Activated T-helper 9 cell treated with anti-CD3 and anti-CD28 coated beads, Interleukin-2, amount 50 U/mL, for 16 hours (primary cell): ENCODE measurements around the gene LMO2.

Source experiments
- DNase-seq: peaks from one replicate; pipeline ENCODE4 v3.0.0-alpha.2; 2020; ENCODE audit warnings: low read depth

LMO2 gene

DNA sequence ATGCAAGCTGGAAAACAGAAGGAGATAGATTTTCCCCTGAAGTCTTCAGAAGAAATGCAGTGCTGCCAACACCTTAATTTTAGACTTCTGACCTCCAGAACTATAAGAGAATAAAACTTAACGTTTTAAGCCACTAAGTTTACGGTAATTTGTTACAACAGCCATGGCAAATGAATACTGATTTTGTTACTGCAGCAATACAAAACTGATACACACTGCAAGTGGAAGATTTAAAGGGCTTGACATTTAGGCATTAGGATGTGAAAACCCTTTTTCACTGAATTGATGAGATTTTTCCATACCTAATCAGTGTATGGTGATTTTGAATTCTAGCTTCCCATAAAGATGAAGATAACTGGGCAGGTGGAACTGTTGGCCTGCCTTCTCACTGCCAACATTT is 22.1 kb upstream of the LMO2 start:
- DNase-seq = no peak

DNA sequence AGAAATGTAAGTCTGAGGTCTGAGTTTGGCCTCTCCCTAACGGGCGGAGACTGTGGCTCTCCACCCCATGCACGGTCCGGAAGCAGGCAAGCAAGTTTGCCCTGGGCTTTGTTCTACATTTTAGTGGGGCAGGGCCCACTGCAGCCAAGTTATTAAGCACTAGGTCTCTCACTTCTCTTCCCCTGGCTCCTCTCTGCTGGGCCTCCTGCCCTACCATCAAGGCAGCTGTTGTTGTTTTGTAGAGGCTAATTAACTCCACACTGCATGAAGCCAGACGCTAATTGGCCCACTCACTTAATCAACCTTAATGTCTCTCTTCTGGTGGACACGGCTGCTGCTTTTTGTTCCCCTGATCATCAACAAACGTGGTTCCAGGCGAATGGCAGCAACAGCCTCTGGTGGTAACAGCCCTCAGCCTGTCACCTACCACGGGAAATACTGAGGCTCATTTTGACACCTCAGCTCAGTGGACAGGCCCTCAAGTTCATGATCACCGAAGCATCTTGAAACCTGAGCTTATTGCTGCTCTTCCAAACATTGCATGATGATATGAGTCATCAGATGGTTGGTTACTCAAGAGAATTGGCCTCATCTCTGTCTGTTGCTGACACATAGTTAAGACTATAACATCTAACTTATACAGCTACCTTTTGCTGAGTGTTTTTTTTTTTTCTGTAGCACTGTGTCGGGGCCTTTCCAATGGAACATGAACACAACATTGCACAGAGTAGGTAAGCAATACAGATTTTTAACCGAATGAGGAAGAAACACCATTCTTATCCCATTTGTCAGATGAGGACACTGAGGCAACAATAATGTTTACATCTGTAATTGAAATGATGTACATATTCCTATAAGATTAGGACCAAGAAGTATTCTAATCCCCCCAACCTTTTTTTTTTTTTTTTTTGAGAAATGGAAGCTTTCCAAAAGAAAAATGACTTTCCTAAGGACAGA is 20.8 kb upstream of the LMO2 start:
- DNase-seq = no peak

DNA sequence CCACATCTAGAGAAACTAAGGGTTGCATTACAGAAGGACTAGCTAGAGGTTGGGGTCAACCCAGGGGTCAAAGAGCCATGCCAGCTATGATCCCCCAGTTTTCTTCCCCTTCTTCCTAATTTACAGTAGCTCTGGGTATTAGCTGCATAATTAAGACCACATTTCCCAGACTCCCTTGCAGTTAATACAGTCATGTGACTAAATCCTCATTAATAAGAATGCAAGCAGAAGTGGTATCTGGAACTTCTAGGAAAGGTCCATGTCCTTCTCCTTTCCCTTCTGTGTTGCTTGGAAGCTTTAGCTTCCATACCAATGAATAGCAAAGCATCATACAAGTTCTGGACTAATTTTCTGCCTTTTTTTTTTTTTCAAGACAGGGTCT is 19.1 kb upstream of the LMO2 start:
- no peak for DNase-seq

DNA sequence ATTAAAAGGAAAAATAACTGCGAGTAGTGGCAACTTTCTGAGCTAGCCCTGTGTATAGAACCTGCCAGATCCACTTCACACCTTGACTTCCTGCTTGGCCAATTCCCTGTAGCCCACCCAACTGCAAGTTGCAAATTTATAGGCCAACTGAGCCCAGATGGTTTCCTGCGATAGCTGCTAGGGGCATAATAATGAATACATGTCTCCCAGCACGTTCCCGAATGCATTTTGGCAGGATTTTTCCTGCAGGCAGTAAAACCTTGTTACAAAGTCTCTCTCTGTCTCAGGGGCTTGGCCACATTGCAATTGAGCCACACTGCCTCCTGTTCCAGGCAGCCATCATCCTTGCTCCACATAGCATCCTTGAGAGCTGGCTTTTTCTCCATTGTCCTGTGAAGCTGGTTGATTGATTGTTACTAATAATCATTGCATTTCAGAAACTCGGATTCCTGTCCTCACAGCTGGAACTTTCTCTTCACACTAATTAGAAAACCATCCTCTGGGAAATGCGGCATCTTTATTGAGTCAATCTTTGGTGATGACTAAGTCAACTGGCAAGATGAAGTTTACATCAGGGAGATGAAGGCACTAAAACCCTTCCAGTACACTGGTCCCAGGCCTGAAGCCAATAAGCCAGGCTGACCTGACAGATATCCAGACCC is 18.6 kb upstream of the LMO2 start:
- no peak for DNase-seq

DNA sequence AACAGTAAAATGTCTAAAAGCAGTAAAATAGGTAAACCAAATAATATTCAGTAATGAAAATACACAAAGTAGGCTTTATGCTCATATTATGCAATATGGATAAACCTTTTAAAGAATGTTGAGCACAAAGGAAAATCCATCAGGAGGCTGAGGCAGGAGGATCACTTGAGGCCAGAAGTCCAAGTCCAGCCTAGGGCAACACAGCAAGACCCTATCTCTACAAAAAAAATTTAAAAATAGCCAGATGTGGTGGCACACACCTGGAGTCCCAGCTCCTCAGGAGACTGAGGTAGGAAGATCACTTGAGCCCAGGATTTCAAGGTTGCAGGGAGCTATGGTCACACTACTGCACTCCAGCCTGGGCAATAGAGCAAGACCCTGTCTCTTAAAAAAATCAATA is 17.7 kb upstream of the LMO2 start:
- DNase-seq = no peak

DNA sequence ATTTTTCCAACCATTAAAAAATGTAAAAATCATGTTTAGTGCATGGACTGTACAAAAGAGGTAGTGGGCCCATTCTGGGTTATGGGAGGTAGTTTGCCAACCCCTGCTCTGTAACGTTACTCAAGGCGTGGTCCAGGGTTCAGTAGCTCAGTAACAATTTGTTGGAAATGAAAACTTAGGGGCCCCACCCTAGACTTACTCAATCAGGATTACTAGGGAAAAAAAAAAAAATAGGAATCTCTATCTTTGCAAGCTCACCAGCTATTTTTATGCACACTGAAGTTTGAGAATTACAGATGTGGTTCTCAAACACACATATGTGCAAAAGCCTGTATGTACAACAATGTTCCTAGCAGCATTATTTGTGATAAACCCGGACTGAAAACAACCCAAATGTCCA is 17.3 kb upstream of the LMO2 start:
- no peak for DNase-seq

DNA sequence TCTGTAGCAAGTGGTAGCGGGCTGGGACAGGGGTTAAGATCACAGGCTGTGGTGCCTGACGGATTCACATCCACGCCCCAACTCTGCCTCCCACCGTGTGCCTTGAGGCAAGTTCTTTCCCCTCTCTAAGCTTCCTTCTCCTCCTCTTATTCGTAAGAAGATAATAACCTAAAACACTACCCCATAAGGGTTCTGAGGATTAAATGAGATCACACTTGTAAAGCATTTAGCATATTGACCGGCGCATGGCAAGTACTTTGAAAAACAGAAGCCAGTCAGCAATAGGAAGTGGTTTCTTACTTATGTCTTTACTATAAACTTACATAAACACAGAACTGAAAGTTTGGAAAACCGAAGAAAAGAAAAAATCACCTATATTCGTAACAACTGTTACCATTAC is 15.5 kb upstream of the LMO2 start:
- no peak for DNase-seq

DNA sequence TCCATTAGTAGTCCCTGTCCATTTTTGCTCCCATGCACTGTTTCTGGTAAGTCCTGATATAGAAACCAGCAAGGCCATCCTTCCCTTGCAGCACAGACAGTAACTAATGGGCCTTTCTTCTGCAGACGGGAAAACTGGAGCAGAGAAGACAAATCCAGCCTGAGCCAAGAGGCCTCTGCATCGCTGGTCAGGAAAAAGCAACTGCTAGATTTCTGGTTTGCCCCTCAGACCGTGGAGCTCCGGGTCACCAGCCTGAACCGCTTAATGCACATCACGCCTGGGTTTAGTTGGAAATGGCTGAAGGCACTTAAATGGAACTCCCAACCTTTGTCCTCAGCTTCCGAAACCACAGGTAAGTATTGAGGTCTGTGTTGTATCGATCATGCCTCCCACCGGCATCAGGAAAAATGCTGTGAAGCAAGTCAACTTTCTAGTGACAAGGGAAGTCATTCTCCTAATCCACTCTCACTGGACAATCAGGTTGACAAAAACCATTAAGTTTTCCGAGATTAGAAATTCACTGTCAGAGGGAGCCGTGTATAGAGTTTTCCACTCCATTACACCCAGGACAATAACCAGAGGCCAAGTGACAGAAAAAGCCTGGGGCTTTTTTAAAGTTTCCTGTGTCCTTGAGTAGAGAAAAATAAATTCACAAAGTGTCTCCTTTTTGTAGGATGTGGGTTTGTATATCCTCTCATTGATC is 14.8 kb upstream of the LMO2 start:
- DNase-seq = no peak

DNA sequence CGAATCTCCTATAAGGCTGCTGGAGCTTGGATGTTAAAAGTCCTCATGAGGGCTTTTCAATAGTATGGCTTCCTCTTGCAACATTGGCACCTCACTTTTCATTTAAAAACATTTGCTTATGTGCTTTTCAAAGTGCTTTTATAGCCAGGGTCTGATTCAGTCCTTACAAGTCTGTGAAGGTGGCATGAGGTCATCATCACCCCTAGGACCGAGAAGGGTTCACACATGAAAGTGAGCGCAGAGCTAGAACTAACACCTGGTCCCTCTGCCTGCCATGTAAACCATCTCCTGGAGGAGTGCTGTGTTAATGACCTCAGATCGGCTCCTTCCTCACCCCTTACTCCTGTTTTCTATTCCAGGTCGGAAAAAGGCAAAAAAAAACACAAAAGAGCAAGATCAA is 12.2 kb upstream of the LMO2 start:
- DNase-seq = no peak

DNA sequence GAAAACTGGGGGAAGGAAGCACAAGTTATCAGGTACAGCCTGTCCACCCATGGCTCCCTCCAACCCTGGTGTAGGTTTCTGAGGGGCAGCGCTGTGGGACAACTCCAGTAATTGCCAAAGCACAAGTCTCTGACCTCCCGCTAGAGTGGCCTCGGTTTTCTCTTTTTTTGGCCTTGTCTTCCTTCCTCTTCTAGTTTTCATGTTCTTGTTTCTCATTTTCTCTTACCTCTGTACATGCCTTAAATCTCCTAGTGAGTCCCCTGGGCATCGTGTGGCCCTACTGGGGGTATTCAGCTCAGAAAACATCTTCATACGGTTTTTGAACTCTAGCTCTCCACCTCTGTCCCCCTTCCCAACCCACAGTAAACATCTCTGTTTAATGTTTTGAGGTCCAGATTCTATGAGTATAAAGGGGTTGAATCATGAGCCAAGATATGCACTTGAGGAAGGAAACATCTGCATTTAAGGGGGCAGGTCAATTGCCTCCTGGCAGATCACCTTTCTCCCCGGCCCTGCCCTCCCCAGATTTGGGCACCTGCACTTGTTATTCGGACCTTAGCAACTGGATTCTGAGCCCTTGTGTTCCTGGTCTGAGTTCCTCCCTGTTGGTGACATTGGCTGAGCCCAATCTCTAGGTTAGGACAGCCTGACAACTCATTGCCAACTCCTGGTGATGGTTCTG is 8.4 kb upstream of the LMO2 start:
- no peak for DNase-seq

DNA sequence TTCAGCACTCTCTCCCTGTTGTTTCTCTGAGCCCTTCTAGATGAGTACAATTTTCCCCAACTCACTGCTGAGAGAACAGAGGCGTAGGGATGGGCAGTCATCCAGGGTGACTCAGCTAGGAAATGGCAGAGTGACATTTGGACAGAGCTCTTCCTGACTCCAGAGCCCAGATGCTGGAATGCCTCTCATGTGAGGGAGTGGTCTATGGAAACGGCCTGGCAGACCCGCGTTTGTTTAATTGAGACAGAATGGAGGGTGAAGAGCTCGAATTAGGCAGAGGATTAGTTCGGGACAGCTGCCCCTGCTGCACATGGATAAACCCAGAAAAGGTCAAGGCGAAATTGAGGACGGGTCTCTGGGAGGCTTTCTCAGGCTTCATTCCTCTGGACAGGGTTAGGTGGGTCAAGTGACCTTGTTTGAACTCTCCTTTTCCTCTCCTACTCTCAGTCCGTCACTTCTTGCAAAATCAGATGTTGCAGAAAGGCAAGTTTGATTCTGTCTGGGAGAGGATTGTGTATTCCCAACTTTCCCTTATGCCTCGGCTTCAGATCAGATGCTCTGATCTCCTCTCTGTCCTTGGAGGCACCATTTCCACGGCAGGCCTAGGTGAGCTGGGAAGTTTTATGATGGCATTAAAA is 7.6 kb upstream of the LMO2 start:
- DNase-seq = no peak

DNA sequence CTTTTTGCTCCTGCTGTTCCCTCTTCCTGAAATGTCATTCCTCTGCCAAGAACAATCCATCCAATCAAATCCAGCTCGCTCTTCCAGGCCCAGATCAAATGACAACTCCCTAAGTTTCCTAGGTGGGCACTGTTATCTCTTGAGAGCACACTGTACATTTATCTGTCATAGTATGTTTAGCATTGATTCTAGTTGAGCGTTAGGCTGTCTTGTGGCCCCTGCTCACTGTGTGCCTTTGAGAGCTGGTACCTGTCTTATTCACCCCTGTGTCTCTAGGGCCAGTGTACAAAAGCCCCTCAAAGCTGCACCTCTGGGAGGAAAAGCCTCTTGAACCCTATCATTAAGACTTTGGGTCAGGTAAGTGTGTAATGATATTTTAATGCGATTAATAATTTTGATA is 7.1 kb upstream of the LMO2 start:
- DNase-seq = no peak

DNA sequence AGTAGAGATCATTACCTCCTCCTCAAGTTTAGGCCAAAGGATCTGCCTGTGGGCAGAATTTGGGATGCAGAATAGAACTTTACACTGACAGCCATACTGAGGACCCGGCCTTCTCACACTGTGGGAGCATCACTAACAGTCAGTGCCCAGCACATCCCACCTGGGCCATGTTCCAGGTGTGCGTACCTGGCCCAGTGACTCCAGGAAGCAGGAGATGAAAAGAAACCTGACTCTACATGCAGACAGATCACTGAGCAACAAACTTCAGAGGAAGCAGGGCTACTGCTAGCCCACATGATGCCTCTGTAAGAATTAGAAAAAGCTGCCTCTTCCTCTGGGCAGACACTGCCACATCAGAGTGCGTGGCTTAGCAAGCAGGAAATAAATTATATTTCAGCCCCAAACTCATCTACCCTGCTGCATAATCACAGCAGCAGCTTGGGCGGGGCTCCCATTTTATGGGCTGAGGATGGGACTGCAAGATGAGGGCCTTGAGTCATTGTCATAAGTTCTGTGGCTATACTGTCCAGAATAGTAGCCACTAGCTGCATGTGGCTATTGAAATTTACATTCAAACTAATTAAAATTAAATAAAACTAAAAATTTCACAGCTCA is 6.0 kb upstream of the LMO2 start:
- DNase-seq = no peak

DNA sequence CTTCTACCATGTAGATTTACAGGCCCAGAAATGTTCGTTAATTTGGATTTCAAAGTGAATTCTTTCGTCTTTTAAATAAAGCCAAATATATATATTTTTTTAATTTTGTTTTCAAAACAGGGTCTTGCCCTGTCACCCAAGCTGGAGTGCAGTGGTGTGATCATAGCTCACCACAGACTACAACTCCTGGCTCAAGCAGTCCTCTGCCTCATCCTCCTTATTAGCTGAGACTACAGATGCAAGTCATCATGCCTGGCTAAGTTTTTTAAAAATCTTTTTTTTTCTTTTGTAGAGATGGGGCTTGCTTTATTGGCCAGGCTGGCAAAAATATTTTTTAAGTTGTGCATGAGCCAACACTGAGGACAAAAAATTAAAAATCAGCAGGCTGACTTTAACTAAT is 5.0 kb upstream of the LMO2 start:
- no peak for DNase-seq

DNA sequence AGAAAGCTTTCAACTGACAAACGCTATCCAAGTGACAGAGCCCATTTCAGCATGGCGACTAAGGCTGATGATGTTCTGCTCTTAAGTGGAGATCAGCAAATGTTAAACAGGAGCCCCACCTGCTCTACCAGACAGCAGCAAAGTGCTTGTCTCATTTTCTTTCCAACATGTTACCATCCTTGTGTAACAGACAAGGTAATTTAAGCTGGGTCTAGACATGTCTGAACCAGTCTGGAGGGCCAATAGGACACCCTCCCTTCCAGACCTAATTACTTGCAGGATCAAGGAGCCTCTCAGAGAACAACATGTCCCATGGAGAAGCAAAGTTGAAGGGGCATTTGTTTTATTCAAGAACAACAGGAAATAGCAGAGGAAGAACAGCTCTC is 3.9 kb upstream of the LMO2 start:
- DNase-seq = no peak

DNA sequence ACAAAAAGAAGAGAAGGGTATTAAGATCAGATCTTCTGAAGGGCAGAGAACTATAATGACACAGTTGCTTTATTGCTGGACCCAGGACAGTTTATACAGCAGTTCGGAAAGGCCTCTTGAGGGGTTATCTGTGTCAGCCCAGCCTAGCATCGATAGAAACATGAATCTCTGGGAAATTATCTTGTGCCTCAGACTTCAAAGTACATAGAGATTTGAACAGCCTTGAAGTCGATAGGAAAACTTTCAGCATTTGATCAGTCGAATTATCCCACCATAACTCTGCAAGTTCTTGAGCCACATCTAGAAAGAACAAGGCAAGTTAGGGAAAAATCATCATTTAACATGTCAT is 2.5 kb upstream of the LMO2 start:
- no peak for DNase-seq

DNA sequence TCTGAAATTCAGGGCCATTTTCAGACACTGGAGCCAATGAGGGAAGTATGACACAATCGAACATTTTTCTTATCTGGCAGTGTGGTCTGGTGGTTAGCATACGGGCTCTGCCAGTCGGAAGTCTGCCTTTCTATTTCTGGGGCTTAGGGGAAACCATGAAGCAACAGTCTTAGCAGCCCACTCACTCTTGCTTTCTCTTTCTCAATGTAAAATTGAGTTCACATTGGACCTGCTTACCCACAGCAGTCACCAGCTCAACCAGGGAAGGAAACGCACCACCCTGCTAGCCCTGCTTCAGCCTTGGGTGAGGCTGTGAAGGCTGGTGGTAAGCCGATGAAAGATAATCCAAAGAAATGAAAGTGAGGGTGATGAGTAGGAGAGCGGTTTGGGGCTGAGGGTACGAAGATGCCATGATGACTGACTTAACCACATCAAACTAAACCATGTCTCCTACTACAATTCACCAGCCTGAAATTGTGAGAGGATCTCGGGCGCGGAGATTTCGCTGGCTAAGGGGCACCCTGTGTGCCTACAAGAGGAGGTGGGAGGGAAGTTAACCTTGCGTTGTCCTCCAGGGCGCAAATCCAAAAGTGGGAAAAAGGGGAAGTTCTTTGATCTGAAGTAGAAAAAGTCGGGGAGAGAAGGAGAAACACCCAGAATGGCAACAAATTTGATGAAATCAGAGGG is 2.0 kb upstream of the LMO2 start:
- DNase-seq = peak; percentile 49

DNA sequence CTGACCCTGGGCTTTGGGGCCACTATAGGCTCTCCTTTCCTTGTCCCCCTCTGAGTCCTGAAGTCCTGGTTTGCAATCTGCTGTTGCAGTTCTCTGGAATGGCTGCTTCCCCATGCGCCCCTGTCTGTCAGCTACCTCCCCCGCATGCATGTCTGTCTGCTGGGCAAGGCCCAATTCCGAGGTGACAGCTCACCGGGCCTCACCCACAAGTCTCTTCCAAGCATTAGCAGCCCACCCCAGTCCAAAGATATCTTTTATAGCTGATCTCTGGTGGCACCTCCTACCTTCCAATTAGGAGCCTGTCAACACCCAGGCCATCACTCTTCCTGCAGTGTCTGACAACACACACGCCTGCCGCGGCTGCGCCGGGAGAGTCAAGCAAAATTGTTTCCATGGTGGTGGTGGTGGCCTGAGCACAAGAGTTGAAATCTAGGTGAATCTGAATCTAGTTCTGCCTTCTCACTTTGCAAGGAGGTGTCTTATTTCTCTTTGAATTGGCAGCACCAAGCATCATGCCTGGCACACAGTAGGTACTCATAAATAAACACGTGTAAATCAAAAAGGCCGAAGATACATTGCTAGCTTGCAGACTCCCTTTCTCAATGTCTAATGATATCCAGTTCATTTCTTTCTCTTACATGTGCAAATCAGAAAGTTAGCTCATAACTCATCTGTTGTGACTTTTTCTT is 1.2 kb upstream of the LMO2 start:
- DNase-seq = no peak

DNA sequence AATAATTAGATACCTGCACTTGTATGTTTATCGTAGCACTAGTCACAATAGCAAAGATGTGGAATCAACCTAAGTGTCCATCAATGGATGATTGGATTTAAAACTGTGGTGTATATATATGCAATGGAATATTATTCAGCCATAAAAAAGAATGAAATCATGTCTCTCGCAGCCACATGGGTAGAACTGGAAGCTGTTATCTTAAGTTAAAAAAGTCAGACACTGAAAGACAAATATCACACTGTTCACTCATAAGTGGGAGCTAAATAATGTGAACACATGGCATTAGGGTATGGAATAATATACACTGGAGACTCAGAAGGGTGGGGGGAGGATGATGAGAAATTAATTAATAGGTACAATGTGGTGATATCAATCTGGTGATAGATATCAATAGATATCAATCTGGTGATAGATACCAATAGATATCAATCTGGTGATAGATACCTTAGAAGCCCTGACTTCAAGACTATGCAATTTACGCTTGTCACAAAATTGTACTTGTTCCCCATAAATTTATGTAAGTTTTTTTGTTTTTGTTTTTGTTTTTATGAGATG is 2.0 kb downstream of the LMO2 start:
- no peak for DNase-seq

DNA sequence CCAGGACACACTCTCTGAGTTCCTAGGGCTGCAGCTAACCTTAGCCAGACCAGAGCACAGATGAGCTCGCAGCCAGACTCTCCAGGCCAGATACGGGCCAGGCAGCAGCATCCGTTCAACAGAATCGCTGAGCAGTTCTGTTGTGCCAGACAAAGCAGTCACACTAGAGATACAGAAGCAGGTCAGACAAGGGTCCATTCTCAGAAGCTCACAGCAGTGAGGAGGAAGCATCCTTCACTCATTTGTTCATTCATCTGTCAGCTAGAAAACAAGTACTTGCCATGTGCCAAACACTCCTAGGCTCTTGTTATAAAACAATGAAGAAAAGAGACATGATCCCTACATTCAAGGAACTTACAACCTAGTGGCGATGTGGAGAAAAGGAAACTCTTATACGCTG is 2.6 kb downstream of the LMO2 start:
- no peak for DNase-seq
